ENCODE results near the gene C6orf136. TPM values are rescaled to one million over a fixed set of nuclear protein-coding genes. Genes with fewer than 3 reads are reported as not detected.
A peak's percentile ranks its signal among the peaks of the same experiment; 100 is the strongest.

The C6orf136 gene
- polyA plus RNA-seq, 3 donors = 2.0 to 18.4 (median 2.7) TPM

DNA sequence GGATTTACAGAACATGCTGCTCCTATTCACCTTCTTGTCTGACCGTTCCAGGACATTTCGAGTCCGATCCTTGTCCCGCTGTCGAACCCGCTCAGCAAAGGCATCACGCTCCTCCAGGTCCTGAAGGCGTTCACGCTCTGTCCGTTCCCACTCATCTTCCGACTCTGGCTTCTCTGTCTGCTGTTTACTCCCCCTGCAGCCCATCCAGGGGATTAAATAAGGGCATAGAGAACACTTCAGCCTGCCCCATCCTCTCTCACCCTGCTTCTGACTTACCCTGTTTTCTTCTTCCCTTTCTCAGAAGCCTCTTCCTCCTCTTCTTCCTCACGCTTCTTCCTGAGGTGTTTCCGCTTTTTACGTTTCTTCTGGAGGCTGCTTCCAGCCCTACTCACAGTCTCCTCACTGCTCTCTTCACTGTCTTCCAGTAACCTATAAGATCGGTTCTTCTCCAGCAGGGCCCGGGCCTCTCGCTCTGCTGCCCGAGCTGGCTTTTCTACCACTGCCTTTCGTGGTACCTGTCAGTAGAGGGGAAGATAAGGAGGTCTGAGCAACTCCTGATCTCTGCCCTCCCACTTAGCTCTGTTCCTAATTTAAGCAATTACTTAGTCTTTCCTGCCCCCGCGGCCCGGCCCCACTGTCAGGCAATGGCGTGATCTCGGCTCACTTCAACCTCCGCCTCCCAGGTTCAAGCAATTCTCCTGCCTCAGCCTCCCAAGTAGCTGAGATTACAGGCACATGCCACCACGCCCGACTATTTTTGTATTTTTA, 24.0 kb downstream of the C6orf136 start:
- Mint-ChIP-seq H3K36me3 (peaks cover 40 to 56% of the 10 kb centered on the region in 2 donors), H3K27me3 (ENCODE audit: low read depth in 3 of 3) (no peaks in the 10 kb centered on the region), H3K4me1 (peaks cover 30% of the 10 kb centered on the region), H3K27ac (peak overlapping the region in 3 of 7 donors; percentile 31 to 66 (median 47)), H3K4me3 (no peak overlapping the region), H3K9me3 (peaks cover 0 to 2% (median 0%) of the 10 kb centered on the region in 7 donors)
- H3K79me2 ChIP-seq (ENCODE audit: insufficient read depth, low read length) = peaks cover 25% of the 10 kb centered on the region
- H3K36me3 ChIP-seq (replicated peaks in 1 of 2; ENCODE audit: control insufficient read depth in 1 of 2, insufficient read depth in 2 of 2, low read length in 2 of 2) = peaks cover 31 to 50% of the 10 kb centered on the region in 2 donors
- no peak overlapping the region for H2AFZ ChIP-seq (ENCODE audit: insufficient read depth, low read depth, low read length, poor library complexity, severe bottlenecking)
- H3K27ac ChIP-seq (ENCODE audit: low read depth in 1 of 2, low read length in 2 of 2) = no peak overlapping the region
- WGBS (ENCODE audit: insufficient coverage) = 91% methylated on average over 17 of the region's 27 CpGs
- H3K9me3 ChIP-seq (replicated peaks in 1 of 2; ENCODE audit: control insufficient read depth in 1 of 2, insufficient read depth in 1 of 2, low read length in 2 of 2) = no peaks in the 10 kb centered on the region
- H3K4me3 ChIP-seq (replicated peaks in 1 of 3; ENCODE audit: low read depth in 2 of 3, low read length in 3 of 3) = no peak overlapping the region
- no peak overlapping the region for H3K4me2 ChIP-seq (replicated peaks; ENCODE audit: extremely low read depth, low read length, poor library complexity, severe bottlenecking)
- intact Hi-C loops (cut with micrococcal nuclease) = loop anchor here in 1 of 2 donors (5.0 kb wide), 1 partner anchor 189 kb away; no protein-coding TSS in a partner anchor
- TF ChIP-seq, protein P1, sequence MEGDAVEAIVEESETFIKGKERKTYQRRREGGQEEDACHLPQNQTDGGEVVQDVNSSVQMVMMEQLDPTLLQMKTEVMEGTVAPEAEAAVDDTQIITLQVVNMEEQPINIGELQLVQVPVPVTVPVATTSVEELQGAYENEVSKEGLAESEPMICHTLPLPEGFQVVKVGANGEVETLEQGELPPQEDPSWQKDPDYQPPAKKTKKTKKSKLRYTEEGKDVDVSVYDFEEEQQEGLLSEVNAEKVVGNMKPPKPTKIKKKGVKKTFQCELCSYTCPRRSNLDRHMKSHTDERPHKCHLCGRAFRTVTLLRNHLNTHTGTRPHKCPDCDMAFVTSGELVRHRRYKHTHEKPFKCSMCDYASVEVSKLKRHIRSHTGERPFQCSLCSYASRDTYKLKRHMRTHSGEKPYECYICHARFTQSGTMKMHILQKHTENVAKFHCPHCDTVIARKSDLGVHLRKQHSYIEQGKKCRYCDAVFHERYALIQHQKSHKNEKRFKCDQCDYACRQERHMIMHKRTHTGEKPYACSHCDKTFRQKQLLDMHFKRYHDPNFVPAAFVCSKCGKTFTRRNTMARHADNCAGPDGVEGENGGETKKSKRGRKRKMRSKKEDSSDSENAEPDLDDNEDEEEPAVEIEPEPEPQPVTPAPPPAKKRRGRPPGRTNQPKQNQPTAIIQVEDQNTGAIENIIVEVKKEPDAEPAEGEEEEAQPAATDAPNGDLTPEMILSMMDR (IDR thresholded peaks at IDR 0.05) = no peak
- no peak overlapping the region for H3K9ac ChIP-seq (ENCODE audit: insufficient read depth, low read length, poor library complexity, severe bottlenecking)
- H4K20me1 ChIP-seq (ENCODE audit: insufficient read depth, low read length) = peaks cover 27% of the 10 kb centered on the region
- peaks cover 11 to 23% of the 10 kb centered on the region in 2 donors for H3K4me1 ChIP-seq (ENCODE audit: control insufficient read depth in 1 of 2, insufficient read depth in 2 of 2, low read length in 2 of 2)
- DNase-seq = no peak
- H3K27me3 ChIP-seq (ENCODE audit: control insufficient read depth in 2 of 2, insufficient read depth in 2 of 2, low read length in 2 of 2) = no peaks in the 10 kb centered on the region

DNA sequence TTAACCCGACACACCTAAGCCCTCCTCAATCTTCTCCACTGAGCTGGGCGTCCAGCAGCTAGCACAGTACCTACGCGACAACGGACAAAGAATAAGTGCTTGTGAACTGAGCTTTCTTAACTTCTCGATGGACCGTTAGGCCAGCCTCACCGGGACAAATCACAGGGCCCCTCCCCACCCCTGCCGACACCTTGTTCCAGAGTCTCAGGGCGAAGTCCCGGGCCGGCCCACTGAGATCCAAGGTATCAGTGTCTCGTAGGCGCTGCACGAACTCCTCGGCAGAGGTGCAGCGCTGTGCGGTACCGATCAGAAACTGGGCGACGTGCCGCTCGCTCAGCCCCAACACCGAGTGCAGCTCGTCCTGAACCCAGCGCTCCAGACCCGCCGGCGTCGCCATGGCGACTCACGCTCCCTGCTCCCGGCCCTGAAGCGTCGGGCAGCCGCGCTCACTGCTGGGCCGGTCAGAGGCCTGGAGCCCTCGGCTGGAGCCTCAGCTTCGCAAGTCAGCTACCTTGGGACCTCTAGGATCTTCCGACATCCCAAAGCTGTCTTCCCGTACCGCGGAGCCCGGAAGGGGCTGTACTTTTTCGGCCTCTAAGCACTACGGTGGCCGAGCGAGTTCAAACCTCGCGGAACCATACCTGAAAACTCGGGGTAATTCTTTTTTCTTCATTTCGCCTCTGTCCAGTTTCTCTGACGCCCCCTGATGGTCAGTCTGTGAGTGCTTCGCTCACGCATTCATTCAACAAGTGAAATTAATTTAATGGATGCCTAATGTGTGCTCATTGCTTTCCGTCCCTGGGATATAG, 25.7 kb downstream of the C6orf136 start, which contains the start of gene DHX16:
DHX16 (minus strand) TSS at position 562 of the 809 bp plus-strand sequence; CDS start at position 397, 165 bp downstream.
- Histone ChIP-seq H4K20me1 (ENCODE audit: insufficient read depth, low read length) (peaks cover 44% of the 10 kb centered on the region), H3K27me3 (ENCODE audit: control insufficient read depth in 2 of 2, insufficient read depth in 2 of 2, low read length in 2 of 2) (no peaks in the 10 kb centered on the region), H2AFZ (ENCODE audit: insufficient read depth, low read depth, low read length, poor library complexity, severe bottlenecking) (peak within 1 kb of the TSS; percentile 92), H3K4me3 (replicated peaks in 1 of 3; ENCODE audit: low read depth in 2 of 3, low read length in 3 of 3) (peak within 1 kb of the TSS; percentile 70 to 97 (median 96)), H3K36me3 (replicated peaks in 1 of 2; ENCODE audit: control insufficient read depth in 1 of 2, insufficient read depth in 2 of 2, low read length in 2 of 2) (peaks cover 41 to 50% of the 10 kb centered on the region in 2 donors), H3K27ac (ENCODE audit: low read depth in 1 of 2, low read length in 2 of 2) (peak within 1 kb of the TSS in 1 of 2 donors; percentile 74), H3K9ac (ENCODE audit: insufficient read depth, low read length, poor library complexity, severe bottlenecking) (peak within 1 kb of the TSS; percentile 78), H3K79me2 (ENCODE audit: insufficient read depth, low read length) (peaks cover 33% of the 10 kb centered on the region), H3K4me1 (ENCODE audit: control insufficient read depth in 1 of 2, insufficient read depth in 2 of 2, low read length in 2 of 2) (peaks cover 11 to 23% of the 10 kb centered on the region in 2 donors), H3K4me2 (replicated peaks; ENCODE audit: extremely low read depth, low read length, poor library complexity, severe bottlenecking) (peak within 1 kb of the TSS; percentile 93), H3K9me3 (replicated peaks in 1 of 2; ENCODE audit: control insufficient read depth in 1 of 2, insufficient read depth in 1 of 2, low read length in 2 of 2) (no peaks in the 10 kb centered on the region)
- Mint-ChIP-seq H3K9me3 (peaks cover 0 to 2% (median 0%) of the 10 kb centered on the region in 7 donors), H3K4me3 (peak within 1 kb of the TSS; percentile 91 to 95), H3K27ac (peak within 1 kb of the TSS; percentile 63 to 87 (median 77)), H3K36me3 (peaks cover 43 to 56% of the 10 kb centered on the region in 2 donors), H3K27me3 (ENCODE audit: low read depth in 3 of 3) (no peaks in the 10 kb centered on the region), H3K4me1 (peaks cover 33% of the 10 kb centered on the region)
- TF ChIP-seq, protein P1 (IDR thresholded peaks at IDR 0.05) = peak; percentile 75
- intact Hi-C loops (cut with micrococcal nuclease) = loop anchor here (2.0 to 5.0 kb wide), 3 partner anchors 56 to 190 kb away; partner anchors contain the start of genes MRPS18B (in 1 of the 2) and PPP1R10 (in 1 of the 2)
- WGBS (ENCODE audit: insufficient coverage) = 0% methylated on average over 51 of the region's 57 CpGs
- DNase-seq = peak; percentile 93 to 94 (median 94)
